HepG2 (cell line): ENCODE data around the gene CYP26A1. TPM values are rescaled to one million over a fixed set of nuclear protein-coding genes. Genes with fewer than 3 reads are reported as not detected.

Experiments used
- CBX5 ChIP-seq: sonication (generic); formaldehyde crosslinking; IDR thresholded peaks from 2 replicates; pipeline ENCODE4 v1.4.0; 2020; ENCODE audit warnings: missing genetic modification reagents, borderline replicate concordance
- CEBPG ChIP-seq: IDR thresholded peaks from 2 replicates; pipeline ENCODE4 v1.6.1; 2016
- CHD4 ChIP-seq: fragments of 200-600 bp; sonication (generic); IDR thresholded peaks from 2 replicates; pipeline ENCODE4 v1.7.0; 2017; ENCODE audit warnings: mild to moderate bottlenecking, low read length, borderline replicate concordance
- FIP1L1 ChIP-seq: fragments of 200-400 bp; formaldehyde crosslinking; IDR thresholded peaks from 2 replicates; pipeline ENCODE4 v1.6.1; 2018; ENCODE audit warnings: low read depth, mild to moderate bottlenecking, low read length, moderate library complexity, borderline replicate concordance; ENCODE audit not compliant: insufficient read depth
- MIER3 ChIP-seq: IDR thresholded peaks from 2 replicates; pipeline ENCODE4 v1.6.1; 2016; ENCODE audit warnings: missing compliant biosample characterization, borderline replicate concordance
- NAIF1 ChIP-seq: sonication (generic); formaldehyde crosslinking; IDR thresholded peaks from 2 replicates; pipeline ENCODE4 v1.5.0; 2020; ENCODE audit warnings: mild to moderate bottlenecking, missing genetic modification reagents, borderline replicate concordance
- POGZ ChIP-seq: sonication (generic); formaldehyde crosslinking; IDR thresholded peaks from 2 replicates; pipeline ENCODE4 v1.4.0; 2020; ENCODE audit warnings: mild to moderate bottlenecking, missing genetic modification reagents
- RBFOX2 ChIP-seq: fragments of 200-400 bp; formaldehyde crosslinking; IDR thresholded peaks from 2 replicates; pipeline ENCODE4 v1.6.1; 2017; ENCODE audit warnings: low read depth, mild to moderate bottlenecking, low read length
- SYNCRIP ChIP-seq: fragments of 200-400 bp; formaldehyde crosslinking; IDR thresholded peaks from 2 replicates; pipeline ENCODE4 v1.6.1; 2018; ENCODE audit warnings: mild to moderate bottlenecking, low read depth, low read length; ENCODE audit not compliant: insufficient read depth
- TOPORS ChIP-seq: sonication (generic); formaldehyde crosslinking; IDR thresholded peaks from 2 replicates; pipeline ENCODE4 v1.8.0; 2023; ENCODE audit warnings: mild to moderate bottlenecking, missing genetic modification reagents
- ZKSCAN1 ChIP-seq: fragments of 150-350 bp; IDR thresholded peaks from 2 replicates; pipeline ENCODE4 v1.6.1; 2014; ENCODE audit warnings: low read length
- ZNF383 ChIP-seq: sonication (generic); formaldehyde crosslinking; IDR thresholded peaks from 2 replicates; pipeline ENCODE4 v1.4.0; 2020; ENCODE audit warnings: missing genetic modification reagents, mild to moderate bottlenecking, borderline replicate concordance
- ZNF546 ChIP-seq: sonication (generic); formaldehyde crosslinking; conservative IDR thresholded peaks from 2 replicates; pipeline ENCODE4 v1.8.1; 2023; ENCODE audit warnings: mild to moderate bottlenecking, missing genetic modification reagents
- ZNF572 ChIP-seq: sonication (generic); formaldehyde crosslinking; IDR thresholded peaks from 2 replicates; pipeline ENCODE4 v1.5.1; 2020; ENCODE audit warnings: mild to moderate bottlenecking, missing genetic modification reagents
- ZNF724P ChIP-seq: sonication (generic); formaldehyde crosslinking; IDR thresholded peaks from 2 replicates; pipeline ENCODE4 v1.8.0; 2022; ENCODE audit warnings: missing genetic modification reagents, borderline replicate concordance
- ZNF850 ChIP-seq: sonication (generic); formaldehyde crosslinking; conservative IDR thresholded peaks from 2 replicates; pipeline ENCODE4 v1.9.0; 2021; ENCODE audit warnings: mild to moderate bottlenecking, missing genetic modification reagents
- polyA plus RNA-seq, 8 experiments: library from polyadenylated mRNA; depleted of rRNA in 3 of 8; stranded (reverse) in 7 of 8; unstranded in 1 of 8; fragments of >200 nt; fragmentation: Illumina TruSeq in 4 of 8; extraction: Trizol in 4 of 8; gene quantifications; 2 replicates each; pipeline versions ENCODE4 v1.2.1 to v1.2.3, GENCODE V29; 2011 to 2016; ENCODE audit warnings: low read depth in 4 of 8, missing spikeins in 1 of 8, mixed read lengths in 1 of 8; ENCODE audit not compliant: insufficient read depth in 1 of 8
- total RNA-seq, 5 experiments: library from RNA; depleted of rRNA; stranded (reverse); fragments of >200 nt; fragmentation: Illumina TruSeq; extraction: Trizol; gene quantifications; 2 replicates each; pipeline ENCODE4 v1.2.3, GENCODE V29; 2016; ENCODE audit warnings: low read depth in 1 of 5
- TF ChIP-seq, protein P1 (sequence below): IDR thresholded peaks from 2 replicates; pipeline ENCODE4 v1.6.1; 2012; ENCODE audit warnings: inconsistent platforms
- TF ChIP-seq, protein P2 (sequence below): sonication (generic); formaldehyde crosslinking; IDR thresholded peaks from 2 replicates; pipeline ENCODE4 v1.4.0; 2020; ENCODE audit warnings: missing genetic modification reagents, borderline replicate concordance
- TF ChIP-seq, protein P3 (sequence below): IDR thresholded peaks from 2 replicates; pipeline ENCODE4 v1.6.1; 2016; ENCODE audit warnings: low read depth, control low read depth
- TF ChIP-seq, protein P4 (sequence below): sonication (generic); formaldehyde crosslinking; IDR thresholded peaks from 2 replicates; pipeline ENCODE4 v1.4.0; 2020; ENCODE audit warnings: low read depth, missing genetic modification reagents

CYP26A1 gene
- total and polyA plus RNA-seq, 2 of the 13 experiments (the other 11 are each of a cell fraction or from before 2014, with no cell fraction given) = 0.15 TPM; not detected in 1

DNA sequence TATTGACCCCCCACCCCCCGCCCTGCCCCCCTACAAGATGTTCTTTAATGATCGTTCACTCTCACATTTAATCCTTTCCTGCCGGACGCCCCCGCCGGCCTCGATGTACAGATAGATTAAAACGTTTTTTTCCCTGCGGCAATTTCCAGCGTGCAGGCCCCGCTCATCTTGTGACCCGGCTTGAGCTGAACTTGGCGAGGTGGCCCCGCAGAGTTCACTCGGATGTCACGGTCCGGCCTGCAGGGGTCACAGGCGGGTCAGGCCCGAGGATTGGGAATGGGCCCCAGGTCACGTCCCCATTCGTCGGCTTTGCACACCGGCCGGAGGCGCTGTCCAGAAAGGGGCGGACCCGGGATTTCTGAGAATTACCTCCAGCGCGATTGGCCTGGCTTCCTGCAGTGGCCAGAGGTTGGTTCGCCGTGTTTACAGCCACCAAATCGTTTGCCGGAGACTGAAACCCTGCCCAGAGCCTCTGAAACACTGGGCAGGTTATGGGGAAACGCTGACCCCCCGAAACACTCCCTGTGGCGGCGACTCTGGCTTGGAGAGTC, 1.9 kb upstream of the CYP26A1 start (continued):
- TF ChIP-seq ZNF383 (CRISPR knock-in tag) (no peak), ZNF724P (CRISPR knock-in tag) (no peak), ZKSCAN1 (no peak), MIER3 (CRISPR knock-in tag) (0 out of 2 replicates have a peak, but pooled peaks have one; percentile 26), FIP1L1 (no peak), ZNF850 (CRISPR knock-in tag) (no peak), RBFOX2 (no peak), TOPORS (CRISPR knock-in tag) (no peak), CEBPG (CRISPR knock-in tag) (peak; percentile 5; the same call in 1 of the 2 replicates), ZNF546 (CRISPR knock-in tag) (no peak), POGZ (CRISPR knock-in tag) (peak; percentile 80; the same call in 1 of the 2 replicates), NAIF1 (CRISPR knock-in tag) (no peak), CBX5 (no peak), SYNCRIP (no peak), ZNF572 (CRISPR knock-in tag) (peak; percentile 27; the same call in 1 of the 2 replicates), CHD4 (no peak)
- TF ChIP-seq, protein P1, sequence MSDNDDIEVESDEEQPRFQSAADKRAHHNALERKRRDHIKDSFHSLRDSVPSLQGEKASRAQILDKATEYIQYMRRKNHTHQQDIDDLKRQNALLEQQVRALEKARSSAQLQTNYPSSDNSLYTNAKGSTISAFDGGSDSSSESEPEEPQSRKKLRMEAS = no peak
- TF ChIP-seq, protein P2, sequence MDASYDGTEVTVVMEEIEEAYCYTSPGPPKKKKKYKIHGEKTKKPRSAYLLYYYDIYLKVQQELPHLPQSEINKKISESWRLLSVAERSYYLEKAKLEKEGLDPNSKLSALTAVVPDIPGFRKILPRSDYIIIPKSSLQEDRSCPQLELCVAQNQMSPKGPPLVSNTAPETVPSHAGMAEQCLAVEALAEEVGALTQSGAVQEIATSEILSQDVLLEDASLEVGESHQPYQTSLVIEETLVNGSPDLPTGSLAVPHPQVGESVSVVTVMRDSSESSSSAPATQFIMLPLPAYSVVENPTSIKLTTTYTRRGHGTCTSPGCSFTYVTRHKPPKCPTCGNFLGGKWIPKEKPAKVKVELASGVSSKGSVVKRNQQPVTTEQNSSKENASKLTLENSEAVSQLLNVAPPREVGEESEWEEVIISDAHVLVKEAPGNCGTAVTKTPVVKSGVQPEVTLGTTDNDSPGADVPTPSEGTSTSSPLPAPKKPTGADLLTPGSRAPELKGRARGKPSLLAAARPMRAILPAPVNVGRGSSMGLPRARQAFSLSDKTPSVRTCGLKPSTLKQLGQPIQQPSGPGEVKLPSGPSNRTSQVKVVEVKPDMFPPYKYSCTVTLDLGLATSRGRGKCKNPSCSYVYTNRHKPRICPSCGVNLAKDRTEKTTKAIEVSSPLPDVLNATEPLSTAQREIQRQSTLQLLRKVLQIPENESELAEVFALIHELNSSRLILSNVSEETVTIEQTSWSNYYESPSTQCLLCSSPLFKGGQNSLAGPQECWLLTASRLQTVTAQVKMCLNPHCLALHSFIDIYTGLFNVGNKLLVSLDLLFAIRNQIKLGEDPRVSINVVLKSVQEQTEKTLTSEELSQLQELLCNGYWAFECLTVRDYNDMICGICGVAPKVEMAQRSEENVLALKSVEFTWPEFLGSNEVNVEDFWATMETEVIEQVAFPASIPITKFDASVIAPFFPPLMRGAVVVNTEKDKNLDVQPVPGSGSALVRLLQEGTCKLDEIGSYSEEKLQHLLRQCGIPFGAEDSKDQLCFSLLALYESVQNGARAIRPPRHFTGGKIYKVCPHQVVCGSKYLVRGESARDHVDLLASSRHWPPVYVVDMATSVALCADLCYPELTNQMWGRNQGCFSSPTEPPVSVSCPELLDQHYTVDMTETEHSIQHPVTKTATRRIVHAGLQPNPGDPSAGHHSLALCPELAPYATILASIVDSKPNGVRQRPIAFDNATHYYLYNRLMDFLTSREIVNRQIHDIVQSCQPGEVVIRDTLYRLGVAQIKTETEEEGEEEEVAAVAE (CRISPR knock-in tag) = no peak; the same call in 1 of the 2 replicates
- TF ChIP-seq, protein P3, sequence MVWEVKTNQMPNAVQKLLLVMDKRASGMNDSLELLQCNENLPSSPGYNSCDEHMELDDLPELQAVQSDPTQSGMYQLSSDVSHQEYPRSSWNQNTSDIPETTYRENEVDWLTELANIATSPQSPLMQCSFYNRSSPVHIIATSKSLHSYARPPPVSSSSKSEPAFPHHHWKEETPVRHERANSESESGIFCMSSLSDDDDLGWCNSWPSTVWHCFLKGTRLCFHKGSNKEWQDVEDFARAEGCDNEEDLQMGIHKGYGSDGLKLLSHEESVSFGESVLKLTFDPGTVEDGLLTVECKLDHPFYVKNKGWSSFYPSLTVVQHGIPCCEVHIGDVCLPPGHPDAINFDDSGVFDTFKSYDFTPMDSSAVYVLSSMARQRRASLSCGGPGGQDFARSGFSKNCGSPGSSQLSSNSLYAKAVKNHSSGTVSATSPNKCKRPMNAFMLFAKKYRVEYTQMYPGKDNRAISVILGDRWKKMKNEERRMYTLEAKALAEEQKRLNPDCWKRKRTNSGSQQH (CRISPR knock-in tag) = no peak
- TF ChIP-seq, protein P4, sequence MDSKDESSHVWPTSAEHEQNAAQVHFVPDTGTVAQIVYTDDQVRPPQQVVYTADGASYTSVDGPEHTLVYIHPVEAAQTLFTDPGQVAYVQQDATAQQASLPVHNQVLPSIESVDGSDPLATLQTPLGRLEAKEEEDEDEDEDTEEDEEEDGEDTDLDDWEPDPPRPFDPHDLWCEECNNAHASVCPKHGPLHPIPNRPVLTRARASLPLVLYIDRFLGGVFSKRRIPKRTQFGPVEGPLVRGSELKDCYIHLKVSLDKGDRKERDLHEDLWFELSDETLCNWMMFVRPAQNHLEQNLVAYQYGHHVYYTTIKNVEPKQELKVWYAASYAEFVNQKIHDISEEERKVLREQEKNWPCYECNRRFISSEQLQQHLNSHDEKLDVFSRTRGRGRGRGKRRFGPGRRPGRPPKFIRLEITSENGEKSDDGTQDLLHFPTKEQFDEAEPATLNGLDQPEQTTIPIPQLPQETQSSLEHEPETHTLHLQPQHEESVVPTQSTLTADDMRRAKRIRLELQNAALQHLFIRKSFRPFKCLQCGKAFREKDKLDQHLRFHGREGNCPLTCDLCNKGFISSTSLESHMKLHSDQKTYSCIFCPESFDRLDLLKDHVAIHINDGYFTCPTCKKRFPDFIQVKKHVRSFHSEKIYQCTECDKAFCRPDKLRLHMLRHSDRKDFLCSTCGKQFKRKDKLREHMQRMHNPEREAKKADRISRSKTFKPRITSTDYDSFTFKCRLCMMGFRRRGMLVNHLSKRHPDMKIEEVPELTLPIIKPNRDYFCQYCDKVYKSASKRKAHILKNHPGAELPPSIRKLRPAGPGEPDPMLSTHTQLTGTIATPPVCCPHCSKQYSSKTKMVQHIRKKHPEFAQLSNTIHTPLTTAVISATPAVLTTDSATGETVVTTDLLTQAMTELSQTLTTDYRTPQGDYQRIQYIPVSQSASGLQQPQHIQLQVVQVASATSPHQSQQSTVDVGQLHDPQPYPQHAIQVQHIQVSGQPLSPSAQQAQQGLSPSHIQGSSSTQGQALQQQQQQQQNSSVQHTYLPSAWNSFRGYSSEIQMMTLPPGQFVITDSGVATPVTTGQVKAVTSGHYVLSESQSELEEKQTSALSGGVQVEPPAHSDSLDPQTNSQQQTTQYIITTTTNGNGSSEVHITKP (CRISPR knock-in tag) = no peak
